Colonic mucosa (tissue), 4 donors: ENCODE results near the gene LMO3. TPM values are rescaled to one million over a fixed set of nuclear protein-coding genes. Genes with fewer than 3 reads are reported as not detected.

Source experiments
- DNase-seq: peaks from one replicate; pipeline ENCODE4 v3.0.0-alpha.2; 2020
- H3K27ac ChIP-seq: fragments of 200-600 bp; one replicate; pipeline ENCODE4 v1.8.0; 2021
- H3K27me3 ChIP-seq: fragments of 200-600 bp; one replicate; pipeline ENCODE4 v1.8.0; 2021
- H3K36me3 ChIP-seq: fragments of 200-600 bp; one replicate; pipeline ENCODE4 v1.8.0; 2021
- H3K4me1 ChIP-seq: fragments of 200-600 bp; one replicate; pipeline ENCODE4 v1.8.0; 2021; ENCODE audit warnings: mild to moderate bottlenecking
- H3K4me3 ChIP-seq: fragments of 200-600 bp; one replicate; pipeline ENCODE4 v1.8.0; 2021
- H3K9ac ChIP-seq, 2 donors: one replicate each; pipeline ENCODE4 v1.7.0; 2013; ENCODE audit warnings: control low read depth in 2 of 2, low read depth in 2 of 2, low read length in 2 of 2
- H3K9me3 ChIP-seq: fragments of 200-600 bp; one replicate; pipeline ENCODE4 v1.8.0; 2021
- CTCF ChIP-seq: fragments of 200-600 bp; IDR thresholded peaks from one replicate; pipeline ENCODE4 v1.8.0; 2022; ENCODE audit warnings: antibody characterized with exemption, mild to moderate bottlenecking
- intact Hi-C: fragments of 100-400 bp; cut with DNase I; formaldehyde crosslinking; loops from one replicate; pipeline ENCODE4 v1.14.1; 2022
- total RNA-seq, 2 donors: library from RNA; stranded (reverse); fragmentation: NEBNext Ultra II Directional in 1 of 2; extraction: Animal tissue kit (Norgen Biotek cat#: 25700) in 1 of 2; gene quantifications; one replicate each; pipeline ENCODE4 v1.2.1, GENCODE V29; 2021
- donor health status: healthy.
- donor health status: DM: no; HTN: no; CAD: no.
- donor health status: DM: no; HTN: no; CAD: no.

The LMO3 gene
- total RNA-seq, 2 donors from 2014 or later, result 0.72 to 8.1 TPM

GRCh38 chr12:16563504-16563903 is 42.5 kb downstream of the LMO3 start:
- Histone ChIP-seq H3K9me3 (no peaks in the 10 kb centered on the region), H3K27me3 (no peaks in the 10 kb centered on the region), H3K4me3 (no peak overlapping the region), H3K36me3 (no peaks in the 10 kb centered on the region), H3K9ac (no peak overlapping the region), H3K27ac (no peak overlapping the region), H3K4me1 (no peaks in the 10 kb centered on the region)
- DNase-seq, result no peak
- TF ChIP-seq CTCF, result no peak
- intact Hi-C loops, result no loop called here

- intact Hi-C loops, result no loop called here
- no peaks in the 10 kb centered on the region for H3K4me1 ChIP-seq
- no peak overlapping the region for H3K4me3 ChIP-seq
- no peaks in the 10 kb centered on the region for H3K9me3 ChIP-seq
- no peak for TF ChIP-seq CTCF
- no peak for DNase-seq
- no peak overlapping the region for H3K9ac ChIP-seq
- H3K27me3 ChIP-seq, result no peaks in the 10 kb centered on the region
- H3K27ac ChIP-seq, result no peak overlapping the region
- H3K36me3 ChIP-seq, result no peaks in the 10 kb centered on the region
Measured at GRCh38 chr12:16562921-16563320, 43.0 kb downstream of the LMO3 start.

DNA sequence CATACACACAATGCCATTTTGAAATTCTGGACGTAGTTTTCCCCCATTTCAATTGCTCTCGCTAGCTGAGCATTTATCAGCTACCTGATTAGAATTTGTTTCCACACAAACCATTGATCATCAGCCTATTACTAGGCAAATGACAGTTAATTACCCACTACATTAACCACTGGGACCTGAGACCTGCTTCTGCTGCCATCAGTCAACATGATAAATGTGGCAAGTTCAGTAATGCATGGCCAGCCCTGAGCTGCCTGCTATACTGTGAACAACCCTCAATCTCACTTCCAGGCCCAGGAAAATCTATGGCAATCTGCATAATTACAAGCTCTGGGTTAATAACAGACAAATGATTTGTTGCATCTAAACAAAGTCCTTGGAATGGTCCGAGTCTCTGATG is 43.5 kb downstream of the LMO3 start:
- DNase-seq, result no peak
- H3K36me3 ChIP-seq, result no peaks in the 10 kb centered on the region
- no peaks in the 10 kb centered on the region for H3K27me3 ChIP-seq
- H3K9ac ChIP-seq, result no peak overlapping the region
- no peak overlapping the region for H3K27ac ChIP-seq
- no peak overlapping the region for H3K4me3 ChIP-seq
- H3K9me3 ChIP-seq, result no peaks in the 10 kb centered on the region
- H3K4me1 ChIP-seq, result no peaks in the 10 kb centered on the region
- intact Hi-C loops, result no loop called here
- no peak for TF ChIP-seq CTCF

DNA sequence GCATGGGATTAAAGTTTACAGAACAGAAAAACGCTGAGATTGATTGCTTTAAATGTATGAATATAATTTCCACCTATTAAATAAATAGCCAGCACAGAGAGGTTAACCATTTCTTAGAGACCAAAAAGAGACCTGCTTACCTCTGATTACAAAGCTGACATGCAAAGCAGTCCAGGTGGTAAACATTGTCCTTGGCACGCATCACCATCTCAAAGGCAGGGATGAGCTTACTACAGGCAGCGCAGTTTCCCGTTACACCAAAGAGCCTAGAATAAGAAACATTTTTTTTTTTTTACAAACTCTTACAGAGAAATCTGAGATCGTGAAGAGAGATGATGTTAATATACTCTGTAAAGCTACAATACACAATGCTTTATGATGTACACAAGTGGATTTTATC is 45.7 kb downstream of the LMO3 start:
- H3K27ac ChIP-seq, result no peak overlapping the region
- no peak for DNase-seq
- H3K9me3 ChIP-seq, result no peaks in the 10 kb centered on the region
- TF ChIP-seq CTCF, result no peak
- no peak overlapping the region for H3K9ac ChIP-seq
- intact Hi-C loops, result no loop called here
- H3K4me1 ChIP-seq, result no peaks in the 10 kb centered on the region
- no peak overlapping the region for H3K4me3 ChIP-seq
- H3K36me3 ChIP-seq, result no peaks in the 10 kb centered on the region
- H3K27me3 ChIP-seq, result no peaks in the 10 kb centered on the region

GRCh38 chr12:16555630-16556029 is 50.3 kb downstream of the LMO3 start:
- intact Hi-C loops, result no loop called here
- Histone ChIP-seq H3K27ac (no peak overlapping the region), H3K4me3 (no peak overlapping the region), H3K27me3 (no peaks in the 10 kb centered on the region), H3K9me3 (no peaks in the 10 kb centered on the region), H3K36me3 (no peaks in the 10 kb centered on the region), H3K4me1 (no peaks in the 10 kb centered on the region), H3K9ac (no peak overlapping the region)
- no peak for TF ChIP-seq CTCF
- DNase-seq, result no peak

- H3K9me3 ChIP-seq, result no peaks in the 10 kb centered on the region
- no peak overlapping the region for H3K9ac ChIP-seq
- no peak for DNase-seq
- H3K27me3 ChIP-seq, result no peaks in the 10 kb centered on the region
- no peak overlapping the region for H3K27ac ChIP-seq
- H3K4me3 ChIP-seq, result no peak overlapping the region
- TF ChIP-seq CTCF, result no peak
- intact Hi-C loops, result no loop called here
- H3K4me1 ChIP-seq, result no peaks in the 10 kb centered on the region
- H3K36me3 ChIP-seq, result no peaks in the 10 kb centered on the region
Measured at GRCh38 chr12:16553457-16553856, 52.5 kb downstream of the LMO3 start.
